OCI-LY7 (cell line): Measurements from ENCODE around the gene GNG7.
"Not testable (repeated sequence)": the region's sequence is repeated elsewhere in the genome, so short reads cannot be mapped to it uniquely, and the experiment has no call there.

Experiments used
- CTCF ChIP-seq: fragments of 200-600 bp; sonication (generic); conservative IDR thresholded peaks from 2 replicates; pipeline ENCODE4 v1.5.1; 2014; ENCODE audit warnings: mild to moderate bottlenecking, antibody characterized with exemption, low read length, moderate library complexity, mixed read lengths
- EZH2phosphoT487 ChIP-seq: fragments of 200-600 bp; sonication (generic); IDR thresholded peaks from 2 replicates; pipeline ENCODE4 v1.6.1; 2018; ENCODE audit warnings: low read depth, borderline replicate concordance, mild to moderate bottlenecking, mixed run types, antibody characterized with exemption, low read length, moderate library complexity, mixed read lengths

GRCh38 chr19:2609034-2609388, 93.5 kb downstream of the GNG7 start:
- not testable (repeated sequence) for TF ChIP-seq EZH2phosphoT487, CTCF
